CD4-positive, alpha-beta T cell (primary cell): ENCODE measurements around the gene LLGL1. TPM values are rescaled to one million over a fixed set of nuclear protein-coding genes. Genes with fewer than 3 reads are reported as not detected.

Experiments
- ATAC-seq: fragments of 200-7000 bp; cut with Tn5 transposase; one replicate; pipeline ENCODE4 v1.10.0; 2022; ENCODE audit warnings: mild to moderate bottlenecking; ENCODE audit not compliant: poor library complexity
- CTCF ChIA-PET: fragments of 350-600 bp; sonication (Branson Sonifier 250); formaldehyde crosslinking; loops from one replicate; lab custom pipeline; 2021; ENCODE audit warnings: antibody characterized with exemption, inconsistent platforms; lab: Charles Lee
- POLR2A ChIA-PET: fragments of 350-600 bp; sonication (Branson Sonifier 250); formaldehyde crosslinking; loops from one replicate; lab custom pipeline; 2021; ENCODE audit warnings: antibody characterized with exemption, inconsistent platforms; lab: Charles Lee
- DNase-seq, 14 experiments: peaks; one replicate each; pipeline ENCODE4 v3.0.0-alpha.2; 2013 to 2020; ENCODE audit warnings: mixed read lengths in 2 of 14
- H3K27ac ChIP-seq, 2 donors: one replicate each; pipeline versions ENCODE4 v1.5.1 to v1.7.0; 2013; ENCODE audit warnings: low read length in 2 of 2, low read depth in 1 of 2, mild to moderate bottlenecking in 1 of 2
- H3K27me3 ChIP-seq, 2 experiments: 1 replicate in 1 of 2; 2 replicates in 1 of 2; pipeline versions ENCODE4 v1.6.1 to v1.7.0; 2013; ENCODE audit warnings: low read length in 2 of 2, control low read depth in 1 of 2, mild to moderate bottlenecking in 1 of 2, moderate library complexity in 1 of 2; ENCODE audit not compliant: insufficient read depth in 2 of 2, control insufficient read depth in 1 of 2
- H3K36me3 ChIP-seq: one replicate; pipeline ENCODE4 v1.6.1; 2013; ENCODE audit warnings: low read length, control low read depth; ENCODE audit not compliant: insufficient read depth
- H3K4me1 ChIP-seq: one replicate; pipeline ENCODE4 v1.6.1; 2013; ENCODE audit warnings: low read length, control low read depth; ENCODE audit not compliant: insufficient read depth
- H3K4me3 ChIP-seq: one replicate; pipeline ENCODE4 v1.5.1; 2013; ENCODE audit warnings: mild to moderate bottlenecking, low read length, moderate library complexity
- H3K9me3 ChIP-seq, 2 experiments: 1 replicate in 1 of 2; 2 replicates in 1 of 2; pipeline versions ENCODE4 v1.6.1 to v1.7.0; 2013; ENCODE audit warnings: low read length in 2 of 2, mild to moderate bottlenecking in 2 of 2, control low read depth in 1 of 2, moderate library complexity in 1 of 2; ENCODE audit not compliant: control insufficient read depth in 1 of 2, insufficient read depth in 1 of 2
- H3K27ac Mint-ChIP-seq: one replicate; pipeline ENCODE4 v1.8.0; 2020; ENCODE audit warnings: mixed read lengths
- H3K27me3 Mint-ChIP-seq: one replicate; pipeline ENCODE4 v1.8.0; 2021; ENCODE audit warnings: mixed read lengths
- H3K36me3 Mint-ChIP-seq: one replicate; pipeline ENCODE4 v1.8.0; 2021; ENCODE audit warnings: low read depth, mixed read lengths
- H3K4me1 Mint-ChIP-seq: one replicate; pipeline ENCODE4 v1.8.0; 2021; ENCODE audit warnings: low read depth, mixed read lengths
- H3K4me3 Mint-ChIP-seq: one replicate; pipeline ENCODE4 v1.8.0; 2020; ENCODE audit warnings: mild to moderate bottlenecking, mixed read lengths
- H3K9me3 Mint-ChIP-seq: one replicate; pipeline ENCODE4 v1.8.0; 2020; ENCODE audit warnings: mixed read lengths
- CTCF ChIP-seq: fragments of 200-600 bp; IDR thresholded peaks from one replicate; pipeline ENCODE4 v1.8.0; 2022; ENCODE audit warnings: antibody characterized with exemption, mild to moderate bottlenecking
- intact Hi-C, 2 experiments: fragments of 100-400 bp; cut with DNase I in 1 of 2; cut with micrococcal nuclease in 1 of 2; formaldehyde crosslinking; loops; one replicate each; pipeline versions ENCODE4 v1.15.1 to v1.9.0; 2023 to 2025; cut with DNase I, micrococcal nuclease
- total RNA-seq, 174 experiments: library from RNA in 2 of 174; stranded (reverse) in 2 of 174; gene quantifications; one replicate each; pipeline ENCODE4 v1.2.3 and lab custom pipeline; 2021 to 2026

Gene LLGL1
- total RNA-seq, 2 experiments from 2014 or later = 10.8 to 11.6 TPM

GRCh38 chr17:18177722-18178121, 47.7 kb upstream of the LLGL1 start:
- no peaks in the 10 kb centered on the region for H3K9me3 ChIP-seq
- no peaks in the 10 kb centered on the region for H3K27me3 ChIP-seq
- no peak overlapping the region for H3K4me3 ChIP-seq
- Mint-ChIP-seq H3K9me3 (no peaks in the 10 kb centered on the region), H3K4me3 (no peak overlapping the region), H3K27me3 (no peaks in the 10 kb centered on the region), H3K27ac (no peak overlapping the region), H3K4me1 (peaks cover 10% of the 10 kb centered on the region), H3K36me3 (no peaks in the 10 kb centered on the region)
- no peaks in the 10 kb centered on the region for H3K36me3 ChIP-seq
- DNase-seq (no peak), ATAC-seq (no peak)
- H3K4me1 ChIP-seq = peaks cover 13% of the 10 kb centered on the region
- no peak overlapping the region for H3K27ac ChIP-seq
- POLR2A ChIA-PET = no interaction called here
- no peak for TF ChIP-seq CTCF
- CTCF ChIA-PET = no interaction called here
- intact Hi-C loops = no loop called here

GRCh38 chr17:18179196-18179595, 46.2 kb upstream of the LLGL1 start:
- intact Hi-C loops = no loop called here
- CTCF ChIA-PET = no interaction called here
- Mint-ChIP-seq H3K4me3 (peak overlapping the region; percentile 78), H3K36me3 (peaks cover 6% of the 10 kb centered on the region), H3K27me3 (no peaks in the 10 kb centered on the region), H3K27ac (peak overlapping the region; percentile 68), H3K9me3 (no peaks in the 10 kb centered on the region), H3K4me1 (peaks cover 17% of the 10 kb centered on the region)
- ATAC-seq (no peak), DNase-seq (no peak)
- POLR2A ChIA-PET = no interaction called here
- H3K4me1 ChIP-seq = peaks cover 16% of the 10 kb centered on the region
- TF ChIP-seq CTCF = no peak
- no peaks in the 10 kb centered on the region for H3K9me3 ChIP-seq
- no peaks in the 10 kb centered on the region for H3K36me3 ChIP-seq
- H3K27ac ChIP-seq = no peak overlapping the region
- no peaks in the 10 kb centered on the region for H3K27me3 ChIP-seq
- H3K4me3 ChIP-seq = no peak overlapping the region

- Histone ChIP-seq H3K36me3 (no peaks in the 10 kb centered on the region), H3K4me3 (no peak overlapping the region), H3K27me3 (no peaks in the 10 kb centered on the region), H3K9me3 (no peaks in the 10 kb centered on the region), H3K4me1 (peaks cover 18% of the 10 kb centered on the region), H3K27ac (no peak overlapping the region)
- Mint-ChIP-seq H3K4me1 (peaks cover 22% of the 10 kb centered on the region), H3K27me3 (no peaks in the 10 kb centered on the region), H3K36me3 (peaks cover 12% of the 10 kb centered on the region), H3K27ac (peak overlapping the region; percentile 68), H3K4me3 (peak overlapping the region; percentile 78), H3K9me3 (no peaks in the 10 kb centered on the region)
- intact Hi-C loops = loop anchor here (5.0 to 10.0 kb wide), 3 partner anchors 37 to 895 kb away; partner anchors contain the start of genes COPS3 (in 1 of the 2) and PEMT (in 1 of the 2)
- no peak for TF ChIP-seq CTCF
- DNase-seq = no peak
- no peak for ATAC-seq
- ChIA-PET POLR2A (no interaction called here), CTCF (no interaction called here)
Observed at GRCh38 chr17:18179804-18180203, 45.6 kb upstream of the LLGL1 start.
